Panc1 (cell line): ENCODE data around the gene TNFSF12. TPM values are rescaled to one million over a fixed set of nuclear protein-coding genes. Genes with fewer than 3 reads are reported as not detected.

Experiments used
- ATAC-seq: fragments of 200-7000 bp; cut with Tn5 transposase; 2 replicates; pipeline ENCODE4 v1.9.1; 2020; ENCODE audit warnings: mild to moderate bottlenecking, moderate library complexity
- BruUV-seq: library from RNA; stranded (reverse); fragments of 400-500 nt; replicated peaks from 2 replicates; lab custom pipeline; 2021; lab: Mats Ljungman, UMichigan
- CTCF ChIA-PET: fragments of 300-600 bp; sonication (Branson Sonifier 250); formaldehyde crosslinking; loops from one replicate; lab custom pipeline; 2022; ENCODE audit warnings: antibody characterized with exemption; lab: Charles Lee
- POLR2A ChIA-PET: fragments of 300-600 bp; sonication (Branson Sonifier 250); formaldehyde crosslinking; loops from one replicate; lab custom pipeline; 2022; ENCODE audit warnings: antibody characterized with exemption; lab: Charles Lee
- DNase-seq: peaks from one replicate; pipeline ENCODE4 v3.0.0-alpha.2; 2010; ENCODE audit warnings: low read depth, low spot score
- H3K27ac ChIP-seq: 2 replicates; pipeline ENCODE4 v1.5.1; 2011; ENCODE audit warnings: mild to moderate bottlenecking, low read length, inconsistent platforms
- H3K27me3 ChIP-seq: fragments of 200-500 bp; sonication (Bioruptor generic); 2 replicates; pipeline ENCODE4 v1.6.0; 2014; ENCODE audit warnings: low read length, inconsistent platforms; ENCODE audit not compliant: control insufficient read depth, insufficient read depth
- H3K36me3 ChIP-seq: fragments of 200-500 bp; sonication (Bioruptor generic); 2 replicates; pipeline ENCODE4 v1.5.1; 2014; ENCODE audit warnings: inconsistent platforms, mild to moderate bottlenecking, low read length, moderate library complexity; ENCODE audit not compliant: control insufficient read depth, insufficient read depth
- H3K4me1 ChIP-seq: 2 replicates; pipeline ENCODE4 v1.5.1; 2011; ENCODE audit warnings: inconsistent platforms, mild to moderate bottlenecking, low read length, moderate library complexity; ENCODE audit not compliant: control insufficient read depth, insufficient read depth
- H3K4me3 ChIP-seq, 2 experiments: 2 replicates each; pipeline ENCODE4 v1.5.1; 2011 to 2012; ENCODE audit warnings: low read depth in 2 of 2, low read length in 2 of 2, mild to moderate bottlenecking in 2 of 2, inconsistent platforms in 1 of 2, moderate library complexity in 1 of 2
- H3K9me3 ChIP-seq: fragments of 200-500 bp; sonication (Bioruptor generic); 2 replicates; pipeline ENCODE4 v1.5.1; 2014; ENCODE audit warnings: low read depth, mild to moderate bottlenecking, inconsistent platforms, low read length, moderate library complexity; ENCODE audit not compliant: control insufficient read depth, insufficient read depth
- CTCF ChIP-seq: fragments of 450-650 bp; IDR thresholded peaks from 2 replicates; pipeline ENCODE4 v1.5.1; 2017; ENCODE audit warnings: mild to moderate bottlenecking
- POLR2AphosphoS5 ChIP-seq: IDR thresholded peaks from 2 replicates; pipeline ENCODE4 v1.6.1; 2012; ENCODE audit warnings: mild to moderate bottlenecking, low read depth, low read length, moderate library complexity
- REST ChIP-seq, 2 experiments: IDR thresholded peaks; 2 replicates each; pipeline ENCODE4 v1.6.1; 2011 to 2012; ENCODE audit warnings: low read depth in 2 of 2, control low read depth in 1 of 2, low read length in 1 of 2, mild to moderate bottlenecking in 1 of 2, moderate library complexity in 1 of 2; ENCODE audit not compliant: insufficient read depth in 1 of 2
- SIN3A ChIP-seq: IDR thresholded peaks from 2 replicates; pipeline ENCODE4 v1.6.1; 2012; ENCODE audit warnings: low read depth, mild to moderate bottlenecking, low read length, moderate library complexity, borderline replicate concordance; ENCODE audit not compliant: insufficient read depth
- in situ Hi-C: cut with HindIII; loops from 2 replicates; pipeline ENCODE4 v1.10.0; 2016; ENCODE audit warnings: low sequenced_read_pairs, low pct_unique_long_range_greater_than_20kb
- intact Hi-C: fragments of 100-400 bp; cut with micrococcal nuclease; formaldehyde crosslinking; loops from one replicate; pipeline ENCODE4 v1.10.0; 2022; ENCODE audit not compliant: unreplicated experiment
- total RNA-seq: library from RNA; stranded (reverse); gene quantifications from one replicate; pipeline ENCODE4 v1.2.1, GENCODE V29; 2021; ENCODE audit not compliant: unreplicated experiment

TNFSF12 gene
- total RNA-seq, 1 experiment from 2014 or later: 12.6 TPM

- POLR2A ChIA-PET: interaction anchor here (0.6 kb wide), 1 partner anchor 546 kb away, joined by 9 read pairs; no protein-coding TSS in a partner anchor
- H3K36me3 ChIP-seq: peaks cover 29% of the 10 kb centered on the region
- peak; percentile 47 for ATAC-seq
Observed at GRCh38 chr17:7573324-7574080, 24.6 kb downstream of the TNFSF12 start.

More at GRCh38 chr17:7573324-7574080, 24.6 kb downstream of the TNFSF12 start:
- H3K4me1 ChIP-seq: peaks cover 41% of the 10 kb centered on the region
- no TSS peak for BruUV-seq
- peak overlapping the region; percentile 90 for H3K27ac ChIP-seq
- H3K27me3 ChIP-seq: no peaks in the 10 kb centered on the region
- intact Hi-C loops: no loop called here
- no peaks in the 10 kb centered on the region for H3K9me3 ChIP-seq
- CTCF ChIA-PET: no interaction called here
- in situ Hi-C loops: no loop called here
- DNase-seq: no peak
- TF ChIP-seq CTCF (no peak), POLR2AphosphoS5 (peak; percentile 71), REST (IDR thresholded peaks at IDR 0.05; ENCODE audit: insufficient read depth in 1 of 2, low read depth in 2 of 2, low read length in 1 of 2) (0 out of 4 replicates have a peak, but pooled peaks of 1 of the 2 experiments have one; percentile 19), SIN3A (peak; percentile 38; the same call in 1 of the 2 replicates)
- peak overlapping the region; percentile 85 to 89 for H3K4me3 ChIP-seq
